Measurements from ENCODE around the gene SGTA.

Gene SGTA

DNA sequence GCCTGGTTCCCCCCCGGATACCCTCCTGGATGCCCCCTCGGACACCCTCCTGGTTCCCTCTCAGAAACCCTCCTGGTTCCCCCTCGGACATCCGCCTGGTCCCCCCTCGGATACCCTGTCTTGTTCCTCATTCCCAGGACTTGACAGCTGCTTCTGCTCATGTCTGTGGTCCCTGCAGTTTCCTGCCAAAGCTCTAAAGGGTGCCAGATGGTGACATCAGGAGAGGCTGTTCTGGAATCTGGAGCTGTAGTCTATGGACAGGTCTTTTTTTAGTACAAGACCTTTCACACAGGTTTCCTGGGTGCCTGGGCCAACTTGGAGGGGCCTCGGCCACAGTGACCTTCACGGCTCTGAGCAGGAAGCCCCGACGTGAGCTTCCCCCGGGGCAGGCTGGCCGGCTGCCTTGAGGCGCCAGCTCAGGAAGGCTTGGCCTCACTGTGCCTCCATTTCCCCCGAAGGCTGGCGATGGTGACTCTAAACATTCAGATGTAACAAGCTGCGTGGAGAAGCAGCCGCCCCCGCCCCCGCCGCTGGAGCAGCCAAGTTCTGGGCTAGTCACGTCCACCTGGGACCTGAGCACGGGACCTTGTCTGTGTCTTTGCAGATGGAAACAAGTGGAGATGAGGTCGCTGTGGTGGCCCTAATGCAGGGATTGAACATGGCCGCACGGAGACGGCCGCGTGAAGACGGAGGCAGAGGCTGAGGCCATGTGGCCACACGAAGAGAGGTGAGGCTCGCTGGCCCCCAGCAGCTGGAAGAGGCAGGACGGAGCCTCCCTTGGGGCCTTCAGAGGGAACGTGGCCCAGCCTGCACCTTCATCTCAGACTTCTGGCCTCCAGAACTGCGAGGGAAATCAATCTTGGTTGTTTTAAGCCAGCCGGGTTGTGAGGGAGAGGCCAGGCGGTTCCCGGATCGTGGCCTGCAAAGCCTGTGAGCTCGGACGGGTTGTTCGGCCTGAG lies 12.7 kb downstream of the SGTA start:
- Histone ChIP-seq H4K20me1 (ENCODE audit: insufficient read depth, low read length) (peaks cover 55% of the 10 kb centered on the region), H3K4me2 (ENCODE audit: low read length) (no peak overlapping the region), H3K9ac (ENCODE audit: low read length) (no peak overlapping the region), H3K9me3 (ENCODE audit: insufficient read depth, low read length) (no peaks in the 10 kb centered on the region), H3K27me3 (ENCODE audit: low read depth, low read length) (no peaks in the 10 kb centered on the region), H3K4me1 (ENCODE audit: low read length) (no peaks in the 10 kb centered on the region), H3K4me3 (ENCODE audit: low read length) (no peak overlapping the region), H3K27ac (ENCODE audit: low read length) (no peak overlapping the region), H2AFZ (ENCODE audit: low read depth, low read length) (no peak overlapping the region), H3K79me2 (ENCODE audit: low read length) (peaks cover 68% of the 10 kb centered on the region), H3K36me3 (replicated peaks; ENCODE audit: low read depth, low read length) (peaks cover 42% of the 10 kb centered on the region)
- no peak for TF ChIP-seq EZH2phosphoT487 (IDR thresholded peaks at IDR 0.05; ENCODE audit: low read depth)
- TF ChIP-seq, protein P1, sequence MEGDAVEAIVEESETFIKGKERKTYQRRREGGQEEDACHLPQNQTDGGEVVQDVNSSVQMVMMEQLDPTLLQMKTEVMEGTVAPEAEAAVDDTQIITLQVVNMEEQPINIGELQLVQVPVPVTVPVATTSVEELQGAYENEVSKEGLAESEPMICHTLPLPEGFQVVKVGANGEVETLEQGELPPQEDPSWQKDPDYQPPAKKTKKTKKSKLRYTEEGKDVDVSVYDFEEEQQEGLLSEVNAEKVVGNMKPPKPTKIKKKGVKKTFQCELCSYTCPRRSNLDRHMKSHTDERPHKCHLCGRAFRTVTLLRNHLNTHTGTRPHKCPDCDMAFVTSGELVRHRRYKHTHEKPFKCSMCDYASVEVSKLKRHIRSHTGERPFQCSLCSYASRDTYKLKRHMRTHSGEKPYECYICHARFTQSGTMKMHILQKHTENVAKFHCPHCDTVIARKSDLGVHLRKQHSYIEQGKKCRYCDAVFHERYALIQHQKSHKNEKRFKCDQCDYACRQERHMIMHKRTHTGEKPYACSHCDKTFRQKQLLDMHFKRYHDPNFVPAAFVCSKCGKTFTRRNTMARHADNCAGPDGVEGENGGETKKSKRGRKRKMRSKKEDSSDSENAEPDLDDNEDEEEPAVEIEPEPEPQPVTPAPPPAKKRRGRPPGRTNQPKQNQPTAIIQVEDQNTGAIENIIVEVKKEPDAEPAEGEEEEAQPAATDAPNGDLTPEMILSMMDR (IDR thresholded peaks at IDR 0.05; ENCODE audit: low read depth, low read length) = no peak

DNA sequence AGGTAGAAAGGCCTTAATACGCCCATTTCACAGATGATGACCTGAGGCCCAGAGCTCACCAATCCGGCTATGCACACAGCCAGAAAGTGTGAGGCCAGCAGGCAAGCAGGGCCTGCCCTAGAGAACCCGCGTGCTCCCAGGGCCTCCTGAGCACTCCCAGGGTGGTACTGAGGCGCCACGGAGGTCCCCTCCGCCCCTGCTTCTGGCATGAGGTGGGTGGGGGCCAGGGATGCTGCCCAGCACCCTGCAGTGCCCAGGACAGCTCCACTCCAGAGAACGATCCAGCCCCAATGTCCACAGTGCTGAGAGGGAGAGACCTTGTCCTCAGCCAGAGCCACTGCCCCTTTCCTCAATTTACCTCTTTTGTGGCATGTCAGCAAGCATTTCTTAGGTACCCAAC lies 13.9 kb downstream of the SGTA start:
- H3K4me1 ChIP-seq (ENCODE audit: low read length) = no peaks in the 10 kb centered on the region
- H3K4me2 ChIP-seq (ENCODE audit: low read length) = no peak overlapping the region
- no peaks in the 10 kb centered on the region for H3K9me3 ChIP-seq (ENCODE audit: insufficient read depth, low read length)
- TF ChIP-seq, protein P1 (IDR thresholded peaks at IDR 0.05; ENCODE audit: low read depth, low read length) = no peak
- no peak for TF ChIP-seq EZH2phosphoT487 (IDR thresholded peaks at IDR 0.05; ENCODE audit: low read depth)
- H3K27ac ChIP-seq (ENCODE audit: low read length) = no peak overlapping the region
- no peak overlapping the region for H3K9ac ChIP-seq (ENCODE audit: low read length)
- no peak overlapping the region for H2AFZ ChIP-seq (ENCODE audit: low read depth, low read length)
- peaks cover 44% of the 10 kb centered on the region for H4K20me1 ChIP-seq (ENCODE audit: insufficient read depth, low read length)
- no peaks in the 10 kb centered on the region for H3K27me3 ChIP-seq (ENCODE audit: low read depth, low read length)
- no peak overlapping the region for H3K4me3 ChIP-seq (ENCODE audit: low read length)
- H3K36me3 ChIP-seq (replicated peaks; ENCODE audit: low read depth, low read length) = peaks cover 43% of the 10 kb centered on the region
- H3K79me2 ChIP-seq (ENCODE audit: low read length) = peaks cover 57% of the 10 kb centered on the region

DNA sequence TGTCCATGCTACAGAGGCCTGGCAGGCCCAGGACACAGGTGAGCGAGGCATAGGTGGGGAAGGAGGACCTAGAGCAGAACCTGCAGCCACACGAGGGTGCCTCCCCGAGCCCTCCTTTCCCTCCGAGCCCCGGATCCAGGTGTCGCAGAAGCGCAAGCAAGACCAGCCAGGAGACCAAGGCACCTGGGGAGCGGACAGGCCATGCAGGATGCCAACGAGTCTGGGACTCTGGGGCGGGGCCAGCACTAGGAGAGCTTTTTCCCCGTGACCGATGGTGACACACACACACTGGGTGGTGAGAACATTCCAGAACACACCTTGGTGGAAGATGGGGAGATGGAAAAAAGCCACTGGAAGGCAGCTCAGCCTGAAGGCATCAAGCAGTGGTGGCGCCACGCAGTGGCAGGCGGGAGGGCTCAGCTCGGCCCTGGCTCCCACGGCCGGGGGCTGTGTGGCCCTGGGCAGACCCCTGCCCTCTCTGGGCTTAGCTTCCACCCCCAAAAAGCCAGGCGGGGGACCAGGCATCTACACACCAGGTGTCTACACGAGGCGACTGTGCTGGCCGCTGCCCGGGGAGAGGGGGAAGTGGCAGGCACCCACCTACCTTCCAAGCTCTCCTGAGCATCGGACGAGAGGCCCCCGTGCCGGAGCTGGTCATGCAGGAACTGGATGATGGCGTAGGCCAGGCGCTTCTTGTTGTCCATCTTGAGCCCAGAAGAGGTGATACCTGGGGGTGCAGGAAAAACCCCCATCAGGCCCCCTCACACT lies 14.5 kb downstream of the SGTA start:
- Histone ChIP-seq H3K36me3 (replicated peaks; ENCODE audit: low read depth, low read length) (peaks cover 46% of the 10 kb centered on the region), H4K20me1 (ENCODE audit: insufficient read depth, low read length) (peaks cover 40% of the 10 kb centered on the region), H3K9ac (ENCODE audit: low read length) (no peak overlapping the region)

More for the DNA sequence above, 14.5 kb downstream of the SGTA start:
- no peaks in the 10 kb centered on the region for H3K9me3 ChIP-seq (ENCODE audit: insufficient read depth, low read length)
- H3K4me2 ChIP-seq (ENCODE audit: low read length) = no peak overlapping the region
- H3K27me3 ChIP-seq (ENCODE audit: low read depth, low read length) = no peaks in the 10 kb centered on the region
- H2AFZ ChIP-seq (ENCODE audit: low read depth, low read length) = no peak overlapping the region
- H3K27ac ChIP-seq (ENCODE audit: low read length) = no peak overlapping the region
- H3K4me3 ChIP-seq (ENCODE audit: low read length) = no peak overlapping the region
- H3K4me1 ChIP-seq (ENCODE audit: low read length) = no peaks in the 10 kb centered on the region
- TF ChIP-seq EZH2phosphoT487 (IDR thresholded peaks at IDR 0.05; ENCODE audit: low read depth) = no peak
- TF ChIP-seq, protein P1 (IDR thresholded peaks at IDR 0.05; ENCODE audit: low read depth, low read length) = no peak
- peaks cover 51% of the 10 kb centered on the region for H3K79me2 ChIP-seq (ENCODE audit: low read length)
